Epithelial cell of proximal tubule (primary cell): Measurements from ENCODE around the gene ITPRIPL1. TPM values are rescaled to one million over a fixed set of nuclear protein-coding genes. Genes with fewer than 3 reads are reported as not detected.

ENCODE experiments used
- DNase-seq: peaks from one replicate; pipeline ENCODE4 v3.0.0-alpha.2; 2011; ENCODE audit warnings: low read depth
- H3K4me3 ChIP-seq: 2 replicates; pipeline ENCODE4 v1.5.1; 2011; ENCODE audit warnings: low read depth, mild to moderate bottlenecking, low read length
- total RNA-seq: library from RNA; depleted of rRNA; stranded (reverse); fragments of >200 nt; gene quantifications from 2 replicates; pipeline ENCODE4 v1.2.3, GENCODE V29; 2015
- TF ChIP-seq, protein P1 (sequence below): conservative IDR thresholded peaks from 2 replicates; pipeline ENCODE4 v1.5.1; 2012; ENCODE audit warnings: low read depth, mild to moderate bottlenecking, low read length

ITPRIPL1 gene
- total RNA-seq, 1 donor from 2014 or later, result 7.7 TPM

- TF ChIP-seq, protein P1, sequence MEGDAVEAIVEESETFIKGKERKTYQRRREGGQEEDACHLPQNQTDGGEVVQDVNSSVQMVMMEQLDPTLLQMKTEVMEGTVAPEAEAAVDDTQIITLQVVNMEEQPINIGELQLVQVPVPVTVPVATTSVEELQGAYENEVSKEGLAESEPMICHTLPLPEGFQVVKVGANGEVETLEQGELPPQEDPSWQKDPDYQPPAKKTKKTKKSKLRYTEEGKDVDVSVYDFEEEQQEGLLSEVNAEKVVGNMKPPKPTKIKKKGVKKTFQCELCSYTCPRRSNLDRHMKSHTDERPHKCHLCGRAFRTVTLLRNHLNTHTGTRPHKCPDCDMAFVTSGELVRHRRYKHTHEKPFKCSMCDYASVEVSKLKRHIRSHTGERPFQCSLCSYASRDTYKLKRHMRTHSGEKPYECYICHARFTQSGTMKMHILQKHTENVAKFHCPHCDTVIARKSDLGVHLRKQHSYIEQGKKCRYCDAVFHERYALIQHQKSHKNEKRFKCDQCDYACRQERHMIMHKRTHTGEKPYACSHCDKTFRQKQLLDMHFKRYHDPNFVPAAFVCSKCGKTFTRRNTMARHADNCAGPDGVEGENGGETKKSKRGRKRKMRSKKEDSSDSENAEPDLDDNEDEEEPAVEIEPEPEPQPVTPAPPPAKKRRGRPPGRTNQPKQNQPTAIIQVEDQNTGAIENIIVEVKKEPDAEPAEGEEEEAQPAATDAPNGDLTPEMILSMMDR, result no peak
- DNase-seq, result no peak
- H3K4me3 ChIP-seq, result peak overlapping the region; percentile 100
Observed at GRCh38 chr2:96304606-96305005, 20.5 kb upstream of the ITPRIPL1 start.

DNA sequence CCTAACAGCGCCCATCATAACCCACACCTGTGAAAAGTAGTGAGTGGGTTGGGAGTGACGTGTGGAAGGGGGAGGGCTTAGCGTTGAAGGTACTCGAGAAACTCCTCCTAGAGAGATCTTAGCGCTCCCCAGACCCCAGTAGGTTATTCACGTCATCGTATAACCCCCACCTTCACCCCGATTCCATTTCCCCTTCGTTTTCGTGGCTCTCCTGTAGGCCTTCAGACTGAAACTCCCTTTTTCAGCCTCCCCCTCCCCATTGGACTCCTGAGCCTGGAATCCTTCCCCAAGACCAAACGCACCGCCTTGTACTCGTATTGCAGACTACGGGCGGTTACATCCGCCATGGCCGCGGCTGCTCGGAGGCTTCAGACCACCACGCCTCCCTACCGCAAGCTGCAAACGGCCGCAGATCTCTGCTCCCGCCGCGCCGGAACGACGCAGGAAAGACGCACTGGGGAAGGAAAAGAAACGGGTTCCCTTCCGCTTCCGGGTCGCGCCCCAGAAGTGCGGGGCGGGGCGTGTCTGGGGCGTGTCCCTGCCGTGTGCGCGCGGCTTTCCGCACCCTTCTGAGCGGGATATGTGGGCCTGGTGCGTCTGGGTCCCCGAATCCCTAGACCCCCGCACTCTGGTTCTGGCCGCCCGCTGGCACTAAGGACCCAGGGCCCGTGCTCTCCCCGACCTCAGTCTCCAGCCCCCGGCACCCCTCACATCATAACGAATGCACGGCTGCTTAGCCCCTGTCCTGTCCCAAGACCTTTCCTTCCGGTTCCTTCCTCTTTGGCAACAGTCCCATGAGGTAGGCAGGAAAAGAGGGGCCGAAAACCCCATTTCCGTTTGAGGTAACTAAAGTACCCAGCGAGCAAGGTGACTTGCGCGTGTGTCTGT, 19.8 kb upstream of the ITPRIPL1 start, which contains the start of gene SNRNP200:
SNRNP200 (minus strand) TSS at position 456 of the 888 bp plus-strand sequence; CDS start at position 347, 109 bp downstream.
- peak within 1 kb of the TSS; percentile 100 for H3K4me3 ChIP-seq
- no peak for DNase-seq
- TF ChIP-seq, protein P1, result no peak

GRCh38 chr2:96305979-96306308, 19.2 kb upstream of the ITPRIPL1 start:
- TF ChIP-seq, protein P1, result no peak
- DNase-seq, result no peak

DNA sequence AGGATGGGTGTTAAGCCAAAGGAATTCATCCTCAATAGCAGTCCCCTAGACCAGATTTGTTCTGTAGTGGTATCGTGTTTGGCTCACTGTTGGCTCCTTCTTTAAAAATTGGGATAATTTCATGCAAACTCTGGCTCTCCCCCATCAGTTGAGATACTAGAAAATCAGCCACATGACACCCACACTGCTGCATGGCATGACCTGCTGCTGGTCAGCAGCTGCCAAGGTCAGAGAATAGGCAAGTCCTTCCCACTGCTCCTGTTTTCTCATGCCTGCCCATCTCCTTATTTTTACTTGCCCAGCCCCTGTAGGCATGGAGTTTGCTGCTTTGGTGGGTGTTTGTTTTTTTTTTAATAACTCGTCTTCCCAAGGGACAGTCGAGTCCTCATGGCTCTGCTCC, 18.7 kb upstream of the ITPRIPL1 start:
- no peak for DNase-seq
- TF ChIP-seq, protein P1, result no peak

More at GRCh38 chr2:96305979-96306308, 19.2 kb upstream of the ITPRIPL1 start:
- peak overlapping the region; percentile 100 for H3K4me3 ChIP-seq

GRCh38 chr2:96308248-96308647, 16.9 kb upstream of the ITPRIPL1 start:
- no peak for DNase-seq
- H3K4me3 ChIP-seq, result no peak overlapping the region
- TF ChIP-seq, protein P1, result no peak

More for the DNA sequence above, 18.7 kb upstream of the ITPRIPL1 start:
- H3K4me3 ChIP-seq, result peak overlapping the region; percentile 100

- H3K4me3 ChIP-seq, result no peak overlapping the region
- no peak for DNase-seq
- TF ChIP-seq, protein P1, result no peak
Observed at GRCh38 chr2:96315005-96315399, 10.1 kb upstream of the ITPRIPL1 start.
